Neuronal stem cell (in vitro differentiated cells): ENCODE measurements around the gene ANO6.

ENCODE experiments used
- DNase-seq: peaks from one replicate; pipeline ENCODE4 v3.0.0-alpha.2; 2013; ENCODE audit warnings: low spot score
- H2AFZ ChIP-seq: one replicate; pipeline ENCODE4 v1.6.1; 2013; ENCODE audit warnings: mild to moderate bottlenecking, low read length, inconsistent platforms
- H2AK5ac ChIP-seq: 2 replicates; pipeline ENCODE4 v1.6.1; 2013; ENCODE audit warnings: low read depth, mild to moderate bottlenecking, inconsistent platforms, low read length, moderate library complexity, mixed read lengths
- H2BK120ac ChIP-seq: 2 replicates; pipeline ENCODE4 v1.6.1; 2013; ENCODE audit warnings: low read depth, mild to moderate bottlenecking, inconsistent platforms, low read length, moderate library complexity, mixed read lengths
- H2BK12ac ChIP-seq: one replicate; pipeline ENCODE4 v1.6.1; 2013; ENCODE audit warnings: low read length, inconsistent platforms
- H2BK15ac ChIP-seq: 2 replicates; pipeline ENCODE4 v1.6.1; 2013; ENCODE audit warnings: mild to moderate bottlenecking, low read length, inconsistent platforms, mixed read lengths
- H2BK5ac ChIP-seq: one replicate; pipeline ENCODE4 v1.6.1; 2013; ENCODE audit warnings: inconsistent platforms, mild to moderate bottlenecking, low read length, moderate library complexity
- H3K14ac ChIP-seq: one replicate; pipeline ENCODE4 v1.6.1; 2013; ENCODE audit warnings: low read length, inconsistent platforms
- H3K18ac ChIP-seq: 2 replicates; pipeline ENCODE4 v1.6.1; 2013; ENCODE audit warnings: low read length, inconsistent platforms
- H3K23ac ChIP-seq: 2 replicates; pipeline ENCODE4 v1.6.1; 2013; ENCODE audit warnings: low read depth, mild to moderate bottlenecking, mixed read lengths, low read length, inconsistent platforms; ENCODE audit not compliant: poor library complexity
- H3K27ac ChIP-seq: replicated peaks from 3 replicates; pipeline ENCODE4 v1.5.1; 2013; ENCODE audit warnings: low read length, inconsistent platforms
- H3K27me3 ChIP-seq, 3 experiments: 2 replicates each; pipeline ENCODE4 v1.6.1; 2013; ENCODE audit warnings: low read length in 3 of 3, mild to moderate bottlenecking in 2 of 3, inconsistent platforms in 1 of 3, low read depth in 1 of 3, mixed read lengths in 1 of 3, moderate library complexity in 1 of 3; ENCODE audit not compliant: control insufficient read depth in 3 of 3, insufficient read depth in 3 of 3
- H3K36me3 ChIP-seq, 2 donors: replicated peaks in 1 of 2; 2 replicates each; pipeline ENCODE4 v1.6.1; 2013; ENCODE audit warnings: low read length in 2 of 2; ENCODE audit not compliant: control insufficient read depth in 2 of 2, insufficient read depth in 2 of 2
- H3K4ac ChIP-seq: 2 replicates; pipeline ENCODE4 v1.6.1; 2013; ENCODE audit warnings: inconsistent platforms, mild to moderate bottlenecking, low read length, moderate library complexity
- H3K4me1 ChIP-seq, 2 donors: 1 replicate in 1 of 2; 2 replicates in 1 of 2; pipeline ENCODE4 v1.6.1; 2013; ENCODE audit warnings: low read length in 2 of 2, low read depth in 1 of 2; ENCODE audit not compliant: control insufficient read depth in 2 of 2, insufficient read depth in 1 of 2
- H3K4me2 ChIP-seq: one replicate; pipeline ENCODE4 v1.6.1; 2013; ENCODE audit warnings: mild to moderate bottlenecking, low read length, inconsistent platforms; ENCODE audit not compliant: insufficient read depth, poor library complexity, severe bottlenecking
- H3K4me3 ChIP-seq, 2 donors: 2 replicates each; pipeline ENCODE4 v1.5.1; 2013; ENCODE audit warnings: low read length in 2 of 2, mild to moderate bottlenecking in 2 of 2, inconsistent platforms in 1 of 2, moderate library complexity in 1 of 2
- H3K79me1 ChIP-seq: one replicate; pipeline ENCODE4 v1.6.1; 2013; ENCODE audit warnings: low read depth, mild to moderate bottlenecking, inconsistent platforms, low read length, moderate library complexity
- H3K9ac ChIP-seq: one replicate; pipeline ENCODE4 v1.6.1; 2013; ENCODE audit warnings: mild to moderate bottlenecking, low read depth, low read length, inconsistent platforms; ENCODE audit not compliant: poor library complexity
- H3K9me3 ChIP-seq, 2 donors: replicated peaks in 1 of 2; 2 replicates each; pipeline versions ENCODE3 to v1.6.1; 2013; ENCODE audit warnings: low read length in 2 of 2, mild to moderate bottlenecking in 2 of 2, inconsistent platforms in 1 of 2, low read depth in 1 of 2, mixed read lengths in 1 of 2, moderate library complexity in 1 of 2; ENCODE audit not compliant: control insufficient read depth in 2 of 2, insufficient read depth in 1 of 2
- H4K8ac ChIP-seq: one replicate; pipeline ENCODE4 v1.6.1; 2013; ENCODE audit warnings: low read depth, mild to moderate bottlenecking, inconsistent platforms, low read length, moderate library complexity
- H4K91ac ChIP-seq: one replicate; pipeline ENCODE4 v1.6.1; 2013; ENCODE audit warnings: low read length, low read depth, mild to moderate bottlenecking, inconsistent platforms; ENCODE audit not compliant: poor library complexity
- WGBS, 2 donors: extraction: QIAGEN DNeasy Blood & Tissue Kit; methylation state at CpG; one replicate each; pipeline ENCODE4 v1.1.7; 2013; ENCODE audit warnings: missing lambda C conversion rate in 2 of 2, mixed read lengths in 1 of 2; ENCODE audit not compliant: insufficient read length in 2 of 2, insufficient replicate concordance in 1 of 2; ENCODE audit errors: extremely low coverage in 2 of 2; 5-methylcytosine and 5-hydroxymethylcytosine counted together

The ANO6 gene

GRCh38 chr12:45286621-45287020 lies 70.7 kb downstream of the ANO6 start:
- no peak overlapping the region for H4K8ac ChIP-seq
- no peak overlapping the region for H4K91ac ChIP-seq
- no peaks in the 10 kb centered on the region for H3K79me1 ChIP-seq
- no peak overlapping the region for H2BK15ac ChIP-seq
- no peak overlapping the region for H3K4me3 ChIP-seq
- H3K23ac ChIP-seq: no peak overlapping the region
- peaks cover 0 to 4% of the 10 kb centered on the region in 2 donors for H3K36me3 ChIP-seq
- H3K9ac ChIP-seq: no peak overlapping the region
- no peak overlapping the region for H2BK12ac ChIP-seq
- H2AFZ ChIP-seq: no peak overlapping the region
- H3K27me3 ChIP-seq: no peaks in the 10 kb centered on the region
- no peaks in the 10 kb centered on the region for H3K9me3 ChIP-seq
- H2BK120ac ChIP-seq: no peak overlapping the region
- no peak overlapping the region for H3K18ac ChIP-seq
- H2BK5ac ChIP-seq: no peak overlapping the region
- H2AK5ac ChIP-seq: no peak overlapping the region
- no peak overlapping the region for H3K4me2 ChIP-seq
- H3K27ac ChIP-seq: no peak overlapping the region
- H3K14ac ChIP-seq: no peak overlapping the region
- peaks cover 0 to 4% of the 10 kb centered on the region in 2 donors for H3K4me1 ChIP-seq
- no peak for DNase-seq
- H3K4ac ChIP-seq: no peak overlapping the region
- no CpG with 5 or more reads among the region's 2 CpGs for WGBS, 2 donors

- no peak overlapping the region for H2BK120ac ChIP-seq
- no peak overlapping the region for H3K4me3 ChIP-seq
- no peak for DNase-seq
- no peak overlapping the region for H2AK5ac ChIP-seq
- no peaks in the 10 kb centered on the region for H3K27me3 ChIP-seq
- H3K18ac ChIP-seq: no peak overlapping the region
- no peaks in the 10 kb centered on the region for H3K9me3 ChIP-seq
- no peak overlapping the region for H4K91ac ChIP-seq
- no peak overlapping the region for H2BK15ac ChIP-seq
- H3K4me1 ChIP-seq: peaks cover 0 to 2% of the 10 kb centered on the region in 2 donors
- H3K23ac ChIP-seq: no peak overlapping the region
- H3K9ac ChIP-seq: no peak overlapping the region
- no peak overlapping the region for H4K8ac ChIP-seq
- no peaks in the 10 kb centered on the region for H3K79me1 ChIP-seq
- H2BK5ac ChIP-seq: no peak overlapping the region
- H2AFZ ChIP-seq: no peak overlapping the region
- H3K27ac ChIP-seq: no peak overlapping the region
- no CpG with 5 or more reads among the region's 4 CpGs for WGBS, 2 donors
- H3K4me2 ChIP-seq: no peak overlapping the region
- no peak overlapping the region for H2BK12ac ChIP-seq
- no peaks in the 10 kb centered on the region for H3K36me3 ChIP-seq
- no peak overlapping the region for H3K14ac ChIP-seq
- H3K4ac ChIP-seq: no peak overlapping the region
Measured at GRCh38 chr12:45289245-45290215, 73.6 kb downstream of the ANO6 start.

GRCh38 chr12:45290216-45290605 lies 74.3 kb downstream of the ANO6 start:
- Histone ChIP-seq H2BK5ac (no peak overlapping the region), H2AFZ (no peak overlapping the region), H2BK120ac (no peak overlapping the region), H3K4ac (no peak overlapping the region), H3K23ac (no peak overlapping the region), H2BK15ac (no peak overlapping the region), H3K4me1 (peaks cover 0 to 2% of the 10 kb centered on the region in 2 donors), H3K9ac (no peak overlapping the region), H3K4me3 (no peak overlapping the region), H4K91ac (no peak overlapping the region), H3K4me2 (no peak overlapping the region), H3K14ac (no peak overlapping the region), H3K9me3 (no peaks in the 10 kb centered on the region), H4K8ac (no peak overlapping the region), H2AK5ac (no peak overlapping the region), H2BK12ac (no peak overlapping the region), H3K18ac (no peak overlapping the region), H3K27ac (no peak overlapping the region), H3K27me3 (no peaks in the 10 kb centered on the region), H3K36me3 (no peaks in the 10 kb centered on the region), H3K79me1 (no peaks in the 10 kb centered on the region)
- DNase-seq: no peak
- no CpG with 5 or more reads among the region's 2 CpGs for WGBS, 2 donors

GRCh38 chr12:45291518-45291917 lies 75.6 kb downstream of the ANO6 start:
- Histone ChIP-seq H3K27me3 (no peaks in the 10 kb centered on the region), H2BK120ac (no peak overlapping the region), H3K36me3 (no peaks in the 10 kb centered on the region), H3K27ac (no peak overlapping the region), H3K4me2 (no peak overlapping the region), H3K4me3 (no peak overlapping the region), H2AK5ac (no peak overlapping the region), H3K9ac (no peak overlapping the region), H2BK12ac (no peak overlapping the region), H2BK5ac (no peak overlapping the region), H3K4me1 (peaks cover 0 to 2% of the 10 kb centered on the region in 2 donors), H2BK15ac (no peak overlapping the region), H3K23ac (no peak overlapping the region), H4K91ac (no peak overlapping the region), H3K4ac (no peak overlapping the region), H3K14ac (no peak overlapping the region), H3K18ac (no peak overlapping the region), H3K79me1 (peaks cover 2% of the 10 kb centered on the region), H3K9me3 (no peaks in the 10 kb centered on the region), H2AFZ (no peak overlapping the region), H4K8ac (no peak overlapping the region)
- DNase-seq: no peak
- no CpG with 5 or more reads among the region's 1 CpG for WGBS, 2 donors
